ENCODE measurements around the gene SGMS2.

DNA sequence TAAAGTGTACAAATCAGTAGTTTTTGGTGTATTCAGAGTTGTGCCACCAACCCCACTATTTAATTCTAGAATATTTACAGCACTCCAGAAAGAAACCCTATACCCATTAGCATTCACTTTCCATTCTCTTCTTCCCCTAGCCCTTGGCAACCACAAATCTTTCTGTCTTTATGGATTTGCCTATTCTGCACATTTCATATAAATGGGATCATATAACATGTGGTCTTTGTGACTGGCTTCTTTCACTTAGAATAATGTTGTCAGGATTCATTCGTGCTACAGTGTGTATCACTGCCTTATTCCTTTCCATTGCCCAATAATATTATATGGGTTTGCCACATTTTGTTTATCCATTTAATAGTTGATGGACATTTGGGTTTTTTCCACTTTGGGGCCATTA, 32.2 kb downstream of the SGMS2 start:
- TF ChIP-seq EZH2 (IDR thresholded peaks at IDR 0.05; ENCODE audit: insufficient read depth, poor library complexity, severe bottlenecking) = no peak
- TF ChIP-seq EZH2phosphoT487 (IDR thresholded peaks at IDR 0.05; ENCODE audit: insufficient read depth, low read depth) = no peak

All from GM23248 (cell line).